Coronary artery (tissue), 2 donors: ENCODE data around the gene PON1.

Source experiments
- DNase-seq: peaks from one replicate; pipeline ENCODE4 v3.0.0-alpha.2; 2017; ENCODE audit warnings: low spot score
- H3K27ac ChIP-seq, 2 donors: fragments of 200-600 bp; sonication (generic); one replicate each; pipeline ENCODE4 v1.5.1; 2016 to 2019
- H3K4me3 ChIP-seq: fragments of 200-600 bp; sonication (generic); 2 replicates; pipeline ENCODE4 v1.5.1; 2016; ENCODE audit warnings: mild to moderate bottlenecking, moderate library complexity
- CTCF ChIP-seq: fragments of 200-600 bp; sonication (generic); IDR thresholded peaks from one replicate; pipeline ENCODE4 v1.5.1; 2019; ENCODE audit warnings: antibody characterized with exemption

PON1 gene

GRCh38 chr7:95290166-95290830 lies 34.0 kb downstream of the PON1 start:
- TF ChIP-seq CTCF, result no peak

DNA sequence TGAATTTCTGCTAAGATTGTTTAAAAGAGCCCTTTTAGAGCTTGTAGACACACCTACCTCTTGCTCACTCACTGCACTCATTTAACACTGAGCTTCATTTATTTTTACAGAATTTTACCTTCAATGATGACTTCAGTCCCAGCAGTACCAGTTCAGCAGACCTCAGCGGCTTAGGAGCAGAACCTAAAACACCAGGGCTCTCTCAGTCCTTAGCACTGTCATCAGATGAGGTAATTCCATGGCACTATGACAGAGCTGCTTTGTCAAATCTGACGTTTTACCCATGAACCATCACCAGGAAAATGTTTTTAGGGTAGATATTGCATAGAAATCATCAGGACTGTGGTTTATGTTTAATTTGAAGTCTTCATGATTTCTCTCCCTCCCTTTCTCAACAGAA lies 38.2 kb downstream of the PON1 start:
- no peak for DNase-seq
- no peak for TF ChIP-seq CTCF
- no peak overlapping the region for H3K27ac ChIP-seq
- H3K4me3 ChIP-seq, result no peak overlapping the region

More at GRCh38 chr7:95290166-95290830, 34.0 kb downstream of the PON1 start:
- Histone ChIP-seq H3K4me3 (no peak overlapping the region), H3K27ac (no peak overlapping the region)
- DNase-seq, result no peak

GRCh38 chr7:95279417-95279816 lies 44.9 kb downstream of the PON1 start:
- TF ChIP-seq CTCF, result no peak
- no peak for DNase-seq

DNA sequence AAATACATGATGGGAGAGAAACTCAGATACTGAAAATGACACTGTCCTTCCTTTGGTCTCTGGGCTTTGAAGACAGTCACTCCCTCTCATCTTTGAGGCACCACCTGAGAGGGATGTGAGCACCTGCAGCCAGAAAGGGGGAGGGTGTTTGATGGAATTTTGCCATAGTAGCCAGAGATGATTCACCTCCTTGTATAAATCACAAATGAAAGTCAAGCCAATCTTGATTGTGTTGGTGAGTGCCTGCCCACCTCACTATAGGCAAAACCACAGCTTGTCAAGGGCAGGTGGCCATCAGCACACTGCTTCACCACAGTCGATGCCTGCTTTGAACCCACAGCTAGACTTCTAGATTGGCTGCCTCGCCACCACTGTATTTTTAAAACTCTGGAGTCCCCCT lies 48.2 kb downstream of the PON1 start:
- DNase-seq, result no peak
- Histone ChIP-seq H3K4me3 (no peak overlapping the region), H3K27ac (no peak overlapping the region)
- TF ChIP-seq CTCF, result no peak

More at GRCh38 chr7:95279417-95279816, 44.9 kb downstream of the PON1 start:
- no peak overlapping the region for H3K27ac ChIP-seq
- H3K4me3 ChIP-seq, result no peak overlapping the region

GRCh38 chr7:95269640-95270039 lies 54.7 kb downstream of the PON1 start:
- Histone ChIP-seq H3K4me3 (no peak overlapping the region), H3K27ac (no peak overlapping the region)
- no peak for TF ChIP-seq CTCF
- no peak for DNase-seq

- Histone ChIP-seq H3K4me3 (no peak overlapping the region), H3K27ac (no peak overlapping the region)
- no peak for TF ChIP-seq CTCF
- DNase-seq, result no peak
Measured at GRCh38 chr7:95267754-95268153, 56.6 kb downstream of the PON1 start.

DNA sequence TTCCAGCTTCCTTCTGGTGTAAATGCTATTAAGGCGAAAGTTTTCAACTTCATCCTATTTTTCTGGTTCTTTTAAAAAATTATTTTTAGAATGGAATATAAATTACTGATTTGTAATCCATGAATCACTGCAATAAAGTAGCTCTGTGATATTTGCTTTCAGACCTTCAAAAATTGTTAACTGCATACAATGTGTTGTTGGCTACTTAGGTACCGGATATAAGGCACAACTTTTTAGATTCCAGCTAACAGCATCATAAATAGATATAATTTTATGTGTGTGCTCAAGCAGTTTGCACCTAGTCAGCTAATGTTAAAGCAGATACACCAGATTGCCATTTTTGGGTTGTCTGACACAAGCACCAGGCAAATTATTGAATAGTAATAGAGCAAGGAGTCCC lies 58.7 kb downstream of the PON1 start:
- no peak overlapping the region for H3K27ac ChIP-seq
- DNase-seq, result no peak
- H3K4me3 ChIP-seq, result no peak overlapping the region
- no peak for TF ChIP-seq CTCF
